SU-DHL-6 (cell line): ENCODE data around the gene TPD52L1.

Experiments
- EZH2phosphoT487 ChIP-seq: fragments of 200-600 bp; sonication (generic), shearing (Covaris generic); conservative IDR thresholded peaks from 2 replicates; pipeline ENCODE4 v1.6.1; 2018; ENCODE audit warnings: mild to moderate bottlenecking, antibody characterized with exemption, low read length, moderate library complexity, mixed read lengths
- TF ChIP-seq, protein P1 (sequence below): fragments of 200-600 bp; sonication (generic); IDR thresholded peaks from one replicate; pipeline ENCODE4 v1.5.1; 2017; ENCODE audit warnings: antibody characterized with exemption, mild to moderate bottlenecking, low read length, moderate library complexity; ENCODE audit not compliant: insufficient read depth, poor library complexity, severe bottlenecking

DNA sequence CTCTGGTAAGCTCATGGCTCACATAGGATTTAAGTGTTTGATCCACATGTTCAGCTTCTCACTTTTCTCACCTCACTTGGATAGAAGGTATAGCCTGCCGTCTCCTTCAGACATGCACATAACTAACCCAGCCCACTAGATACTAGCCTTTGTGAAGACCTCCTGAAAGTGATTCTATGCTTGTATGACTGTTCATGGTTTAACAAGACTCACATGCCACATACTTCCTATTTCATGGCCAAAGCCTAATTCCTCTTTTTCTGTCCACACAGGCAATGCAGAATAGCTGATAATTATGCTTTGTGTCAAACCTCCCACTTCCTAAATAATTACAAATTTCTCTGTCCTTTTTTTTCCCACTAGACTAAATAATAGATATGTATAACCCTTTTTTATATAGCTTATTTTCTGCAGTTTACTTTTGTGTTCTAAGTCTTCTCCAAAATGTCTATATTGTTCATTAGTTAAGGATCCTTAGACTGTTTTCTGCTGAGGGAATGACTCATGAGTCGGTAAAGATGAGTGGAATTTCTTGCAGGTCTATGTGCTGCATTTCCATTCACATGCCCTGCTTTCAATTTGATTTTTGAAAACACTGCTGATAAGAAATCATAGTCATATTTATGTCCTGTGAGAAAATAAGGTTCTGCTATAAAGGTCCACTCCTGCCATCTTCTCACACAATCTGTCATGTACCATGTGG, 105.2 kb downstream of the TPD52L1 start:
- TF ChIP-seq, protein P1, sequence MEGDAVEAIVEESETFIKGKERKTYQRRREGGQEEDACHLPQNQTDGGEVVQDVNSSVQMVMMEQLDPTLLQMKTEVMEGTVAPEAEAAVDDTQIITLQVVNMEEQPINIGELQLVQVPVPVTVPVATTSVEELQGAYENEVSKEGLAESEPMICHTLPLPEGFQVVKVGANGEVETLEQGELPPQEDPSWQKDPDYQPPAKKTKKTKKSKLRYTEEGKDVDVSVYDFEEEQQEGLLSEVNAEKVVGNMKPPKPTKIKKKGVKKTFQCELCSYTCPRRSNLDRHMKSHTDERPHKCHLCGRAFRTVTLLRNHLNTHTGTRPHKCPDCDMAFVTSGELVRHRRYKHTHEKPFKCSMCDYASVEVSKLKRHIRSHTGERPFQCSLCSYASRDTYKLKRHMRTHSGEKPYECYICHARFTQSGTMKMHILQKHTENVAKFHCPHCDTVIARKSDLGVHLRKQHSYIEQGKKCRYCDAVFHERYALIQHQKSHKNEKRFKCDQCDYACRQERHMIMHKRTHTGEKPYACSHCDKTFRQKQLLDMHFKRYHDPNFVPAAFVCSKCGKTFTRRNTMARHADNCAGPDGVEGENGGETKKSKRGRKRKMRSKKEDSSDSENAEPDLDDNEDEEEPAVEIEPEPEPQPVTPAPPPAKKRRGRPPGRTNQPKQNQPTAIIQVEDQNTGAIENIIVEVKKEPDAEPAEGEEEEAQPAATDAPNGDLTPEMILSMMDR, result no peak
- no peak for TF ChIP-seq EZH2phosphoT487
